ENCODE data around the gene ABCA1. TPM values are rescaled to one million over a fixed set of nuclear protein-coding genes. Genes with fewer than 3 reads are reported as not detected.

The ABCA1 gene
- polyA plus RNA-seq, 1 donor (not counting 4 experiments of a cell fraction or from before 2014, with no cell fraction given) = 23.0 TPM

DNA sequence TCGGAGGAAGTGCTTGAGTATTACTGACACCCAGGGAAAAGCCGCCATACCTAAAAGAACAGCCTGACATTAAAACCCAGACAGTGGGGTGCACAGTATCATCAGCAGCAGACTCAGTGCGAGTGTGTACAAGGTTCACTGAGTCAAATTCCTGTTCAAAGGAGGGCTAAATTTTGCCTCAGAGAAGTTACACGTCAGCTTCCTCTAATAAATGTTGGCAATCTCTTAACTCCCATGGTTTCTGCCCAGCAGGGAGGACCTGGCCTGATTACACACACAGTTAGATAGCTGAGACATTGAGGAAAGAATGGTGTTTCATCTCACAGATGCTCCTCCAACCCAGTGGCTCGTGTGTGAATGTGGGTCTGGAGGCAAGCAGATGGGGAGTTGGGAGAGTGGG is 125.8 kb downstream of the ABCA1 start:
- dilution Hi-C loops (cut with MboI; ENCODE audit: extremely low pct_ligation_motif_present, low sequenced_read_pairs) = no loop called here
- FAIRE-seq (no peak), DNase-seq (ENCODE audit: low read depth, low spot score) (no peak)
- no peaks in the 10 kb centered on the region for H3K79me2 ChIP-seq (ENCODE audit: control insufficient read depth, insufficient read depth, low read length)
- H3K4me1 ChIP-seq (ENCODE audit: control insufficient read depth, extremely low read depth, insufficient read depth, low read length) = no peaks in the 10 kb centered on the region
- H3K9me3 ChIP-seq (ENCODE audit: control insufficient read depth, low read depth, low read length) = no peaks in the 10 kb centered on the region
- H3K4me3 ChIP-seq (ENCODE audit: control insufficient read depth in 2 of 3, extremely low read depth in 1 of 3, insufficient read depth in 2 of 3, low read depth in 1 of 3, low read length in 3 of 3) = no peak overlapping the region
- H2AFZ ChIP-seq (ENCODE audit: control insufficient read depth, low read length) = no peak overlapping the region
- TF ChIP-seq EZH2 (IDR thresholded peaks at IDR 0.05; ENCODE audit: low read length) = no peak
- TF ChIP-seq, protein P1, sequence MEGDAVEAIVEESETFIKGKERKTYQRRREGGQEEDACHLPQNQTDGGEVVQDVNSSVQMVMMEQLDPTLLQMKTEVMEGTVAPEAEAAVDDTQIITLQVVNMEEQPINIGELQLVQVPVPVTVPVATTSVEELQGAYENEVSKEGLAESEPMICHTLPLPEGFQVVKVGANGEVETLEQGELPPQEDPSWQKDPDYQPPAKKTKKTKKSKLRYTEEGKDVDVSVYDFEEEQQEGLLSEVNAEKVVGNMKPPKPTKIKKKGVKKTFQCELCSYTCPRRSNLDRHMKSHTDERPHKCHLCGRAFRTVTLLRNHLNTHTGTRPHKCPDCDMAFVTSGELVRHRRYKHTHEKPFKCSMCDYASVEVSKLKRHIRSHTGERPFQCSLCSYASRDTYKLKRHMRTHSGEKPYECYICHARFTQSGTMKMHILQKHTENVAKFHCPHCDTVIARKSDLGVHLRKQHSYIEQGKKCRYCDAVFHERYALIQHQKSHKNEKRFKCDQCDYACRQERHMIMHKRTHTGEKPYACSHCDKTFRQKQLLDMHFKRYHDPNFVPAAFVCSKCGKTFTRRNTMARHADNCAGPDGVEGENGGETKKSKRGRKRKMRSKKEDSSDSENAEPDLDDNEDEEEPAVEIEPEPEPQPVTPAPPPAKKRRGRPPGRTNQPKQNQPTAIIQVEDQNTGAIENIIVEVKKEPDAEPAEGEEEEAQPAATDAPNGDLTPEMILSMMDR (optimal IDR thresholded peaks at IDR 0.05 in 1 of 3, IDR thresholded peaks at IDR 0.05 in 1 of 3, conservative IDR thresholded peaks at IDR 0.05 in 1 of 3; ENCODE audit: extremely low read depth in 1 of 3, insufficient read depth in 2 of 3, low read length in 3 of 3) = no peak
- no peak overlapping the region for H3K4me2 ChIP-seq (ENCODE audit: control insufficient read depth, extremely low read depth, insufficient read depth, low read depth, low read length)
- H3K27ac ChIP-seq (ENCODE audit: control insufficient read depth, insufficient read depth, low read length) = no peak overlapping the region
- H3K27me3 ChIP-seq (ENCODE audit: control insufficient read depth, extremely low read depth, insufficient read depth, low read length) = no peaks in the 10 kb centered on the region
- no peak overlapping the region for H3K9ac ChIP-seq (ENCODE audit: control insufficient read depth, extremely low read depth, insufficient read depth, low read length)
- no peaks in the 10 kb centered on the region for H4K20me1 ChIP-seq (ENCODE audit: control insufficient read depth, extremely low read depth, insufficient read depth, low read length)
- no peaks in the 10 kb centered on the region for H3K9me1 ChIP-seq (ENCODE audit: control insufficient read depth, extremely low read depth, insufficient read depth, low read length)
- H3K36me3 ChIP-seq (ENCODE audit: control insufficient read depth in 2 of 2, extremely low read depth in 1 of 2, insufficient read depth in 2 of 2, low read length in 2 of 2) = peaks cover 22 to 33% of the 10 kb centered on the region in 2 experiments

DNA sequence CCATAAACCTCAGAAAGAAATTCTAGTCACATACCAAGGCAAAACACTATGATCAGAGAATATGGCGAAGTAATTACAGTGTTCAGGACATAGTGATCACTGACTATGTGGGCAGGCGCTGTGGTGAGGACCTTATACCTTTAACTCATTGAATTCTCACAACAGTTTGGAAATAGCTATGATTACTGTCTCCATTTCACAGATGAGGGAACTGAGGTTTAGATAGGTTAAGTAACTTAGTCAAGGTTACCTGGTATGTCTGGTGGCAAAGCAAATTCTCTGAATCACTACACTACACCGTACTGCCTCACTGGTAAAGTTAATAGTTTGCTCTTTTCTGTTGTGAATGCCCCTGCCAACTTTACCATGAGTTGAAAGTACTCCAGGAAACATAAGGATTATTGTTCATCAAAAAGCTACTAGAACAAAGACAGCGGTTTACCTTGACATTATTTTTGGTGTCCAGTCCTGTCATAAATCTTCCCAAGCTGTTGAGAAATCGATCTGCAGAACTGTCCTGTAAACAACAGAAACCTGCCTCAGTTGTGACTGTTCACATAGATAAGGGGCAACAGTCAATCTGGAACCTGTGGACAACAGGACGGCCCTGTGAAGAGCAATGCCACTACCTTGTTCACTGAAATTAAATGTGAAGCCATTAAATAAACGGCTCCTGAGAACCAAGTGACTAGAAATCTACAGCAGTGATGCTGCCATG is 127.7 kb downstream of the ABCA1 start:
- peaks cover 26 to 42% of the 10 kb centered on the region in 2 experiments for H3K36me3 ChIP-seq (ENCODE audit: control insufficient read depth in 2 of 2, extremely low read depth in 1 of 2, insufficient read depth in 2 of 2, low read length in 2 of 2)
- no peaks in the 10 kb centered on the region for H3K9me1 ChIP-seq (ENCODE audit: control insufficient read depth, extremely low read depth, insufficient read depth, low read length)
- no peak overlapping the region for H3K4me2 ChIP-seq (ENCODE audit: control insufficient read depth, extremely low read depth, insufficient read depth, low read depth, low read length)
- TF ChIP-seq, protein P1 (optimal IDR thresholded peaks at IDR 0.05 in 1 of 3, IDR thresholded peaks at IDR 0.05 in 1 of 3, conservative IDR thresholded peaks at IDR 0.05 in 1 of 3; ENCODE audit: extremely low read depth in 1 of 3, insufficient read depth in 2 of 3, low read length in 3 of 3) = no peak
- TF ChIP-seq EZH2 (IDR thresholded peaks at IDR 0.05; ENCODE audit: low read length) = no peak
- FAIRE-seq (no peak), DNase-seq (ENCODE audit: low read depth, low spot score) (no peak)
- H4K20me1 ChIP-seq (ENCODE audit: control insufficient read depth, extremely low read depth, insufficient read depth, low read length) = no peaks in the 10 kb centered on the region
- no peaks in the 10 kb centered on the region for H3K9me3 ChIP-seq (ENCODE audit: control insufficient read depth, low read depth, low read length)
- H3K4me1 ChIP-seq (ENCODE audit: control insufficient read depth, extremely low read depth, insufficient read depth, low read length) = no peaks in the 10 kb centered on the region
- no peaks in the 10 kb centered on the region for H3K79me2 ChIP-seq (ENCODE audit: control insufficient read depth, insufficient read depth, low read length)
- H3K27me3 ChIP-seq (ENCODE audit: control insufficient read depth, extremely low read depth, insufficient read depth, low read length) = no peaks in the 10 kb centered on the region
- dilution Hi-C loops (cut with MboI; ENCODE audit: extremely low pct_ligation_motif_present, low sequenced_read_pairs) = no loop called here
- H3K9ac ChIP-seq (ENCODE audit: control insufficient read depth, extremely low read depth, insufficient read depth, low read length) = no peak overlapping the region
- no peak overlapping the region for H3K4me3 ChIP-seq (ENCODE audit: control insufficient read depth in 2 of 3, extremely low read depth in 1 of 3, insufficient read depth in 2 of 3, low read depth in 1 of 3, low read length in 3 of 3)
- H2AFZ ChIP-seq (ENCODE audit: control insufficient read depth, low read length) = no peak overlapping the region
- H3K27ac ChIP-seq (ENCODE audit: control insufficient read depth, insufficient read depth, low read length) = no peak overlapping the region

Measured in keratinocyte (primary cell).